SJSA1 (cell line): ENCODE results near the gene PNCK. TPM values are rescaled to one million over a fixed set of nuclear protein-coding genes. Genes with fewer than 3 reads are reported as not detected.

Experiments
- DNase-seq, 2 experiments: peaks; one replicate each; pipeline ENCODE4 v3.0.0-alpha.2; 2015 to 2020; ENCODE audit warnings: low spot score in 2 of 2, low read depth in 1 of 2
- H3K27ac ChIP-seq: fragments of 250-450 bp; sonication (Bioruptor Pico); 2 replicates; pipeline ENCODE4 v1.5.1; 2020; ENCODE audit warnings: mild to moderate bottlenecking, moderate library complexity
- H3K27me3 ChIP-seq: fragments of 250-450 bp; sonication (Bioruptor Pico); replicated peaks from 2 replicates; pipeline ENCODE4 v1.5.1; 2020; ENCODE audit warnings: mild to moderate bottlenecking, moderate library complexity
- H3K36me3 ChIP-seq: fragments of 250-450 bp; sonication (Bioruptor Pico); 2 replicates; pipeline ENCODE4 v1.5.1; 2020; ENCODE audit warnings: mild to moderate bottlenecking
- H3K4me1 ChIP-seq: fragments of 250-450 bp; sonication (Bioruptor Pico); replicated peaks from 2 replicates; pipeline ENCODE4 v1.6.1; 2021; ENCODE audit warnings: mild to moderate bottlenecking
- H3K4me3 ChIP-seq: fragments of 250-450 bp; sonication (Bioruptor Pico); 2 replicates; pipeline ENCODE4 v1.5.1; 2020; ENCODE audit warnings: mild to moderate bottlenecking
- H3K9me3 ChIP-seq: fragments of 250-450 bp; sonication (Bioruptor Pico); replicated peaks from 2 replicates; pipeline ENCODE4 v1.5.1; 2020; ENCODE audit warnings: mild to moderate bottlenecking
- total RNA-seq: library from RNA; depleted of rRNA; stranded (reverse); fragments of >200 nt; shearing (Covaris generic); gene quantifications from 2 replicates; pipeline ENCODE4 v1.2.3, GENCODE V29; 2014; rRNA removed

Gene PNCK
- total RNA-seq, 1 experiment from 2014 or later: not detected

GRCh38 chrX:153623310-153624029, 50.1 kb downstream of the PNCK start:
- Histone ChIP-seq H3K27me3 (no peaks in the 10 kb centered on the region), H3K9me3 (no peaks in the 10 kb centered on the region), H3K36me3 (no peaks in the 10 kb centered on the region), H3K4me3 (no peak overlapping the region), H3K27ac (no peak overlapping the region), H3K4me1 (no peaks in the 10 kb centered on the region)
- no peak for DNase-seq

- Histone ChIP-seq H3K36me3 (no peaks in the 10 kb centered on the region), H3K9me3 (no peaks in the 10 kb centered on the region), H3K4me3 (no peak overlapping the region), H3K27me3 (no peaks in the 10 kb centered on the region), H3K27ac (no peak overlapping the region), H3K4me1 (no peaks in the 10 kb centered on the region)
- DNase-seq: no peak
Observed at GRCh38 chrX:153622661-153623309, 50.8 kb downstream of the PNCK start.

- H3K9me3 ChIP-seq: no peaks in the 10 kb centered on the region
Observed at GRCh38 chrX:153621949-153622598, 51.5 kb downstream of the PNCK start.

GRCh38 chrX:153620576-153620975, 53.0 kb downstream of the PNCK start:
- Histone ChIP-seq H3K4me1 (no peaks in the 10 kb centered on the region), H3K9me3 (no peaks in the 10 kb centered on the region), H3K36me3 (no peaks in the 10 kb centered on the region), H3K27me3 (no peaks in the 10 kb centered on the region; the same call in 1 of the 2 replicates), H3K4me3 (no peak overlapping the region), H3K27ac (no peak overlapping the region)
- no peak for DNase-seq

More at GRCh38 chrX:153621949-153622598, 51.5 kb downstream of the PNCK start:
- no peak overlapping the region for H3K27ac ChIP-seq
- no peaks in the 10 kb centered on the region for H3K36me3 ChIP-seq
- no peak for DNase-seq
- H3K4me1 ChIP-seq: no peaks in the 10 kb centered on the region
- no peaks in the 10 kb centered on the region; the same call in 1 of the 2 replicates for H3K27me3 ChIP-seq
- no peak overlapping the region for H3K4me3 ChIP-seq

Other genes starting within 250 kb of the PNCK start
- gene TREX2, start 227.8 kb downstream of the PNCK start, total RNA-seq: 0.39 TPM in 1 of 2 replicates, not detected in the other
- gene HAUS7, start 203.2 kb downstream of the PNCK start, total RNA-seq: 34.2 and 37.5 TPM in 2 replicates
- gene BGN, start 178.8 kb downstream of the PNCK start, total RNA-seq: 0.08 TPM in 1 of 2 replicates, not detected in the other
- gene ATP2B3, start 156.2 kb downstream of the PNCK start, total RNA-seq: not detected in 2 replicates
- gene CCNQ, start 74.7 kb downstream of the PNCK start, total RNA-seq: 39.9 and 49.3 TPM in 2 replicates
- gene DUSP9, start 26.6 kb downstream of the PNCK start, total RNA-seq: 0.08 TPM in 1 of 2 replicates, not detected in the other
- 0.66 and 2.7 TPM in 2 replicates for gene SLC6A8, start 14.1 kb upstream of the PNCK start, total RNA-seq
- gene BCAP31, start 50.6 kb upstream of the PNCK start, total RNA-seq: 188 and 249 TPM in 2 replicates
- gene ABCD1, start 51.0 kb upstream of the PNCK start, total RNA-seq: 9.9 and 10.3 TPM in 2 replicates
- gene PLXNB3, start 90.4 kb upstream of the PNCK start, total RNA-seq: 0.03 and 1.3 TPM in 2 replicates
- gene SRPK3, start 107.2 kb upstream of the PNCK start, total RNA-seq: not detected in 2 replicates
- gene IDH3G, start 120.6 kb upstream of the PNCK start, total RNA-seq: 51.0 and 80.1 TPM in 2 replicates
- gene SSR4, start 120.9 kb upstream of the PNCK start, total RNA-seq: 139 and 225 TPM in 2 replicates
- gene PDZD4, start 156.7 kb upstream of the PNCK start, total RNA-seq: 0.09 and 0.79 TPM in 2 replicates
- 0.05 TPM in 1 of 2 replicates, not detected in the other for gene L1CAM, start 212.4 kb upstream of the PNCK start, total RNA-seq
- gene AVPR2, start 230.9 kb upstream of the PNCK start, total RNA-seq: not detected in 2 replicates